GM23338 (cell line): ENCODE results near the gene JAKMIP2. TPM values are rescaled to one million over a fixed set of nuclear protein-coding genes. Genes with fewer than 3 reads are reported as not detected.

Experiments used
- ATAC-seq: fragments of 200-7000 bp; cut with Tn5 transposase; 3 replicates; pipeline ENCODE4 v1.9.1; 2020
- DNase-seq: peaks from one replicate; pipeline ENCODE4 v3.0.0-alpha.2; 2015; ENCODE audit warnings: low spot score
- H2AFZ ChIP-seq: fragments of 200-600 bp; sonication (generic); 2 replicates; pipeline ENCODE4 v1.8.0; 2016; ENCODE audit warnings: antibody characterized with exemption, mild to moderate bottlenecking, moderate library complexity
- H3F3A ChIP-seq: fragments of 200-600 bp; sonication (generic); replicated peaks from 2 replicates; pipeline ENCODE4 v1.8.0; 2017; ENCODE audit warnings: antibody characterized with exemption, mixed run types, low read depth
- H3K27ac ChIP-seq: fragments of 200-600 bp; sonication (generic); 2 replicates; pipeline ENCODE4 v1.6.1; 2016; ENCODE audit warnings: low read depth
- H3K27me3 ChIP-seq: fragments of 200-600 bp; sonication (generic); 2 replicates; pipeline ENCODE4 v1.8.0; 2016; ENCODE audit warnings: mild to moderate bottlenecking, mixed run types, moderate library complexity; ENCODE audit not compliant: insufficient read depth
- H3K36me3 ChIP-seq: fragments of 200-600 bp; sonication (generic); 2 replicates; pipeline ENCODE4 v1.8.0; 2016; ENCODE audit warnings: mild to moderate bottlenecking; ENCODE audit not compliant: insufficient read depth
- H3K4me1 ChIP-seq: fragments of 200-600 bp; sonication (generic); 2 replicates; pipeline ENCODE4 v1.8.0; 2016; ENCODE audit warnings: mild to moderate bottlenecking, moderate library complexity; ENCODE audit not compliant: insufficient read depth
- H3K4me2 ChIP-seq: fragments of 200-600 bp; sonication (generic); 2 replicates; pipeline ENCODE4 v1.7.1; 2017; ENCODE audit warnings: mixed run types
- H3K4me3 ChIP-seq: fragments of 200-600 bp; sonication (generic); 2 replicates; pipeline ENCODE4 v1.6.1; 2016; ENCODE audit warnings: mixed run types
- H3K79me2 ChIP-seq: fragments of 200-600 bp; sonication (generic); replicated peaks from 2 replicates; pipeline ENCODE4 v1.8.0; 2017; ENCODE audit warnings: mild to moderate bottlenecking; ENCODE audit not compliant: insufficient read depth
- H3K9me2 ChIP-seq: fragments of 200-600 bp; sonication (generic); 2 replicates; pipeline ENCODE4 v1.8.0; 2017; ENCODE audit not compliant: insufficient read depth
- H4K20me1 ChIP-seq: fragments of 200-600 bp; sonication (generic); replicated peaks from 2 replicates; pipeline ENCODE4 v1.8.0; 2017; ENCODE audit warnings: mild to moderate bottlenecking; ENCODE audit not compliant: insufficient read depth
- H3K27ac Mint-ChIP-seq: 2 replicates; pipeline ENCODE4 v1.8.0; 2020; ENCODE audit warnings: inconsistent platforms, mild to moderate bottlenecking, moderate library complexity, mixed read lengths
- H3K27me3 Mint-ChIP-seq: 3 replicates; pipeline ENCODE4 v1.8.0; 2022; ENCODE audit warnings: low read depth, mild to moderate bottlenecking, moderate library complexity, mixed read lengths, inconsistent platforms; ENCODE audit not compliant: insufficient read depth, poor library complexity
- H3K36me3 Mint-ChIP-seq: 3 replicates; pipeline ENCODE4 v1.8.0; 2021; ENCODE audit warnings: low read depth, mild to moderate bottlenecking, inconsistent platforms, moderate library complexity, mixed read lengths
- H3K4me1 Mint-ChIP-seq: 3 replicates; pipeline ENCODE4 v1.8.0; 2020; ENCODE audit warnings: mild to moderate bottlenecking, inconsistent platforms, mixed read lengths
- H3K4me3 Mint-ChIP-seq: 3 replicates; pipeline ENCODE4 v1.8.0; 2021; ENCODE audit warnings: moderate library complexity, mild to moderate bottlenecking, inconsistent platforms, mixed read lengths
- H3K9me3 Mint-ChIP-seq: 3 replicates; pipeline ENCODE4 v1.8.0; 2020; ENCODE audit warnings: moderate library complexity, mild to moderate bottlenecking, inconsistent platforms, mixed read lengths
- CTCF ChIP-seq, 2 experiments: fragments of 200-600 bp in 1 of 2; sonication (generic) in 1 of 2; conservative IDR thresholded peaks; 2 replicates each; pipeline versions ENCODE4 v1.5.1 to v1.6.1; 2016 to 2017; ENCODE audit warnings: antibody characterized with exemption in 2 of 2, low read depth in 2 of 2, mild to moderate bottlenecking in 2 of 2, moderate library complexity in 1 of 2
- ZNF462 ChIP-seq: fragments of 250-450 bp; sonication (Bioruptor Pico); IDR thresholded peaks from 2 replicates; pipeline ENCODE4 v1.5.0; 2020; ENCODE audit warnings: mild to moderate bottlenecking, moderate library complexity
- polyA plus RNA-seq: library from polyadenylated mRNA; unstranded; fragments of >200 nt; fragmentation: Nextera tagmentation; extraction: Ambion mirVana; gene quantifications from 2 replicates; pipeline ENCODE4 v1.2.1, GENCODE V29; 2016
- total RNA-seq: library from RNA; depleted of rRNA; stranded (reverse); fragments of >200 nt; shearing (Covaris generic); gene quantifications from 2 replicates; pipeline ENCODE4 v1.2.3, GENCODE V29; 2014

Gene JAKMIP2
- total and polyA plus RNA-seq, 2 experiments from 2014 or later, result 20.5 to 27.2 TPM

DNA sequence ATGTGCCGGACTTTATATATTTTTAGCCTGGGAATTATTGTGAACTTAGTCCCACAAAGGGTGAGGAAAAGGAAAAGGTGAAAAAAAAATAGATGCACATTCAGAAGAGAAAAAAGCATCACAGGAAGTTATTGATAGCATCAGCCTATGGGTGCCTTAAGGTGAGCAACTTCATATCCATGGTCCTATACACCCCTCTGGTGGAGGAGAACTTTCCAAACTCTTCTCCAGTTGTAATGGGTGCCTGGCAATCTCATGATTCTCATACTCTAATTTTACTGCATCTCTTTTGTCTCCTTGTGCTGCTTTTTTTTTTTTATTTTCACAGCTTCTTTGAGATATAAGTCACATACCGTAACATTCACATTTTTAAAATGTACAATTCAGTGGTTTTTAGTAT lies 107.4 kb downstream of the JAKMIP2 start:
- Mint-ChIP-seq H3K9me3 (no peaks in the 10 kb centered on the region), H3K27ac (no peak overlapping the region)

More for the DNA sequence above, 107.4 kb downstream of the JAKMIP2 start:
- peak in 1 of 2 experiments; percentile 21; a peak in 3 of 4 replicates for TF ChIP-seq CTCF (conservative IDR thresholded peaks at IDR 0.05; ENCODE audit: low read depth in 2 of 2)
- no peak for TF ChIP-seq ZNF462 (CRISPR knock-in tag)
- Mint-ChIP-seq H3K4me1 (no peaks in the 10 kb centered on the region; the same call in 2 of the 3 replicates), H3K4me3 (no peak overlapping the region), H3K27me3 (no peaks in the 10 kb centered on the region), H3K36me3 (peaks cover 11% of the 10 kb centered on the region; the same call in 2 of the 3 replicates)
- Histone ChIP-seq H3K79me2 (no peaks in the 10 kb centered on the region), H3K4me1 (no peaks in the 10 kb centered on the region), H3K4me3 (no peak overlapping the region), H3K36me3 (peaks cover 9% of the 10 kb centered on the region; the same call in 1 of the 2 replicates), H3K4me2 (no peak overlapping the region), H3K9me2 (no peaks in the 10 kb centered on the region), H2AFZ (no peak overlapping the region), H3K27me3 (no peaks in the 10 kb centered on the region), H3F3A (0 out of 2 replicates have a peak, but pooled peaks cover 4% of the 10 kb centered on the region), H3K27ac (no peak overlapping the region), H4K20me1 (peaks cover 13% of the 10 kb centered on the region)
- ATAC-seq (no peak; the same call in 2 of the 3 replicates), DNase-seq (no peak)
